ENCODE data around the gene SUMF1.

DNA sequence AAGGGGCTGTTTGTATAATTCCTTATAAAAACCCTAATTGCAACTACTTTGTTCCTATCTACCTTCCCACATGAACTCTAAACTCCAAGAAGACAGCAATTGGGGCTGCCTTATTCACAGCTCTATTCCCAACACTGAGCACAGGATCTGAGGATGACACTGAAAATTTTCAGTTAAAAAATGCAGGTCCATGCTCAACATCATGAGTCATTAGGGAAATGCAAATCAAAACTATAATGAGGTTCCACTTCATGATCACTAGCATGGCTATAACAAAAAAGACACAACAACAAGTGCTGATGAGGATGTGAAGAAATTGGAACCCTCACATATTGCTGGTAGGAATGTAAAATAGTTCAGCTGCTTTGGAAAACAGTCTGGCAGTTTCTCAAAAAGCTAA lies 12.9 kb downstream of the SUMF1 start:
- TF ChIP-seq POLR2A (IDR thresholded peaks at IDR 0.05; ENCODE audit: low read depth, low read length) (no peak), TAF1 (IDR thresholded peaks at IDR 0.05; ENCODE audit: borderline replicate concordance, low read depth, low read length) (no peak), POLR2AphosphoS5 (IDR thresholded peaks at IDR 0.05; ENCODE audit: low read depth, low read length) (no peak)
